Suprapubic skin (tissue), 4 donors: ENCODE measurements around the gene NTRK1. TPM values are rescaled to one million over a fixed set of nuclear protein-coding genes. Genes with fewer than 3 reads are reported as not detected.

Experiments used
- DNase-seq, 2 donors: peaks; one replicate each; pipeline ENCODE4 v3.0.0-alpha.2; 2019; ENCODE audit warnings: low spot score in 2 of 2
- H3K27ac ChIP-seq: fragments of 200-600 bp; sonication (generic); one replicate; pipeline ENCODE4 v1.5.1; 2019
- H3K27me3 ChIP-seq: fragments of 200-600 bp; sonication (generic); one replicate; pipeline ENCODE4 v1.5.1; 2019
- H3K36me3 ChIP-seq: fragments of 200-600 bp; sonication (generic); one replicate; pipeline ENCODE4 v1.5.1; 2019
- H3K4me1 ChIP-seq: fragments of 200-600 bp; sonication (generic); one replicate; pipeline ENCODE4 v1.5.1; 2019
- H3K4me3 ChIP-seq: fragments of 200-600 bp; sonication (generic); one replicate; pipeline ENCODE4 v1.5.1; 2019; ENCODE audit warnings: mild to moderate bottlenecking
- H3K9me3 ChIP-seq: fragments of 200-600 bp; sonication (generic); one replicate; pipeline ENCODE4 v1.5.1; 2019
- EP300 ChIP-seq: sonication (generic); formaldehyde crosslinking; IDR thresholded peaks from one replicate; pipeline ENCODE4 v1.6.1; 2017; ENCODE audit warnings: antibody characterized with exemption
- POLR2A ChIP-seq, 2 donors: fragments of 450-650 bp; IDR thresholded peaks; one replicate each; pipeline ENCODE4 v1.6.1; 2017; ENCODE audit warnings: antibody characterized with exemption in 2 of 2, mild to moderate bottlenecking in 2 of 2, moderate library complexity in 2 of 2
- POLR2AphosphoS5 ChIP-seq, 3 donors: sonication (generic); formaldehyde crosslinking; IDR thresholded peaks; one replicate each; pipeline ENCODE4 v1.6.1; 2017; ENCODE audit warnings: antibody characterized with exemption in 3 of 3
- WGBS: methylation state at CpG from one replicate; pipeline ENCODE4 v1.1.5; 2018; 5-methylcytosine and 5-hydroxymethylcytosine counted together
- total RNA-seq, 4 donors: library from RNA; depleted of rRNA; stranded (reverse); fragments of >200 nt; gene quantifications; one replicate each; pipeline ENCODE4 v1.1.0, GENCODE V29; 2016
- TF ChIP-seq, protein P1 (sequence below), 2 donors: fragments of 200-600 bp in 1 of 2; fragments of 450-650 bp in 1 of 2; sonication (generic) in 1 of 2; IDR thresholded peaks; one replicate each; pipeline ENCODE4 v1.5.1; 2016 to 2019; ENCODE audit warnings: antibody characterized with exemption in 2 of 2, mild to moderate bottlenecking in 1 of 2, moderate library complexity in 1 of 2

The NTRK1 gene
- total RNA-seq, 4 donors from 2014 or later = 0.32 TPM; not detected in 3

DNA sequence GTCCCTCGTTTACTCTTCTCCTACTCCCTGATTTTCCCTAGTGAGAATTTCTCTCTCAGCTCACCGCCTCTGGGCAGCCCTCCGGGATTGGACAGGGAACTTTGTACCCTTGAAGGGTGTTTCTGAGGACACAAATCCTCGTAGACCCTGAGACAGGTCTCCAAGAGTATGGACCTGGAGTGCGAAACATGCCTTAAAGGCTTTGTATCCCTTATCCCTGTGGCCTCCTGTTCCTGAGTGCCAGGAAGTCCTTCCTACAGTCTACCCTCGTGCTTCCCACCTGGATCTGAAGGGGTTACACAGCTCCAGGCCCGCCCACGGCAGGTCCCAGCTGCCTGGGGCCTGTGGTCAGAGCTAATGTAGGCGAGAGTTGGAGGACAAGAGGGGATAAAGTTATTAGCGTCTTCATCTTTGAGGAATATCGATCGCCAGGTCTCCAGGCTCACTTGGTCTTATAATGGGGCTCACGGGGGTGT, 25.3 kb downstream of the NTRK1 start:
- DNase-seq = no peak
- 76% methylated on average over 13 of the region's 13 CpGs for WGBS
- TF ChIP-seq EP300 (no peak), POLR2AphosphoS5 (IDR thresholded peaks at IDR 0.05) (no peak), POLR2A (IDR thresholded peaks at IDR 0.05) (no peak)
- TF ChIP-seq, protein P1, sequence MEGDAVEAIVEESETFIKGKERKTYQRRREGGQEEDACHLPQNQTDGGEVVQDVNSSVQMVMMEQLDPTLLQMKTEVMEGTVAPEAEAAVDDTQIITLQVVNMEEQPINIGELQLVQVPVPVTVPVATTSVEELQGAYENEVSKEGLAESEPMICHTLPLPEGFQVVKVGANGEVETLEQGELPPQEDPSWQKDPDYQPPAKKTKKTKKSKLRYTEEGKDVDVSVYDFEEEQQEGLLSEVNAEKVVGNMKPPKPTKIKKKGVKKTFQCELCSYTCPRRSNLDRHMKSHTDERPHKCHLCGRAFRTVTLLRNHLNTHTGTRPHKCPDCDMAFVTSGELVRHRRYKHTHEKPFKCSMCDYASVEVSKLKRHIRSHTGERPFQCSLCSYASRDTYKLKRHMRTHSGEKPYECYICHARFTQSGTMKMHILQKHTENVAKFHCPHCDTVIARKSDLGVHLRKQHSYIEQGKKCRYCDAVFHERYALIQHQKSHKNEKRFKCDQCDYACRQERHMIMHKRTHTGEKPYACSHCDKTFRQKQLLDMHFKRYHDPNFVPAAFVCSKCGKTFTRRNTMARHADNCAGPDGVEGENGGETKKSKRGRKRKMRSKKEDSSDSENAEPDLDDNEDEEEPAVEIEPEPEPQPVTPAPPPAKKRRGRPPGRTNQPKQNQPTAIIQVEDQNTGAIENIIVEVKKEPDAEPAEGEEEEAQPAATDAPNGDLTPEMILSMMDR (IDR thresholded peaks at IDR 0.05) = no peak
- Histone ChIP-seq H3K4me1 (no peaks in the 10 kb centered on the region), H3K27ac (no peak overlapping the region), H3K9me3 (no peaks in the 10 kb centered on the region), H3K36me3 (no peaks in the 10 kb centered on the region), H3K4me3 (no peak overlapping the region), H3K27me3 (peaks cover 54% of the 10 kb centered on the region)

DNA sequence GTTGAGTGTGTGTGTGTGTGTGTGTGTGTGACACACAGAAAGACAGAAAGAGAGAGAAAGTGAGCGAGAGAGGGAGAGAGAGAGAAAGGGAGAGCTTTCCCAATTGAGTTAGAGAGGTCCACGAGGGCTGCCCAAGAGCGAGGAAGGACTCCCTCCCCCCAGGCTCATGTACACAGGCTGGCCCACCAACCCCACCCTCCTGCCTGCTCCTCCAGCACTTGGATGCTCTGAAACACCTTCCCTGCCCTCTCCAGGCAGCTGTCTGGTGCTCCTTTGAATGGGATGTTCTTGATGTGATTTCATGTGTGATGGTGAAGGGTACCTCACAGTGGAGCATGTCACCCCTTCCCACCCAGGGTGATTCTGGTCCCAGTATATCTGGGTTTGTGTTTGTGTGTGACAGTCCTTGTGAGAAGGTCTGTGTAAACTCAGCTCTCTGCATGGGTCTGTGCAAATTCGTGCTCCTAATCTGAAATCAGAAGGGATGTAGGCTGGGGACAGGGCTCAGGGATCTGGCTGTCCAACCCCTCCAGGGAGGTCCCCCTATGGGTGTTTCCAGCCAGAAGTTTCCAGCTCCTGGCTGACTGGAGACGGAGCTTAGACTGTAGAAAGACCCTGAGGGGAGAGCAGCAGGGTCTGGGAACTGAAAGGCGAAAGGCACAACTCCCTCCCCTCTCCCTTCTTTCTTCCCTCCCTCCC, 26.1 kb downstream of the NTRK1 start:
- no peaks in the 10 kb centered on the region for H3K4me1 ChIP-seq
- H3K36me3 ChIP-seq = no peaks in the 10 kb centered on the region
- TF ChIP-seq, protein P1 (IDR thresholded peaks at IDR 0.05) = no peak
- no peak for TF ChIP-seq POLR2A (IDR thresholded peaks at IDR 0.05)
- TF ChIP-seq POLR2AphosphoS5 (IDR thresholded peaks at IDR 0.05) = no peak
- no peak for TF ChIP-seq EP300
- H3K27ac ChIP-seq = no peak overlapping the region
- WGBS = 39% methylated on average over 6 of the region's 6 CpGs
- H3K9me3 ChIP-seq = no peaks in the 10 kb centered on the region
- H3K4me3 ChIP-seq = no peak overlapping the region
- no peak for DNase-seq
- peaks cover 47% of the 10 kb centered on the region for H3K27me3 ChIP-seq

DNA sequence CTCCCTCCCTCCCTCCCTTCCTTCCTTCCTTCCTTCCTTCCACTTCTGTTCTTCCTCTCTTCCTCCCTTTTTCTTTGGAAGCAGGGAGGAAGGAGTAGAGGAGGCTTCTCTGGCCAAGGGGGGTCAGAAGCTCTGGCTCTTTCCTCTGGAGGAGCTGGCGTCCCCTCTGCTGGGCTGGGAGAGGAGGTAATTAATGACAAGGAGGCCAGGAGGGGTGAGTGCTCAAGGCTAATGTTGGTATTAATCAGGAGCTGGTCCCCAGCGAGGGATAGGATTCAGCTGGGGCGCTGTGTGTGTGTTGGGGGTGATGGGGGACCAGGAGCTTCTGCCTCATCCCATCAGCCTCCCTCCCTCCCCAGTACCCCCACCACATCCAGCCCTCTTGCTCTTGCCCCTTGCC, 26.7 kb downstream of the NTRK1 start:
- H3K27ac ChIP-seq = no peak overlapping the region
- no peak for DNase-seq
- H3K4me1 ChIP-seq = peaks cover 4% of the 10 kb centered on the region
- H3K36me3 ChIP-seq = no peaks in the 10 kb centered on the region
- H3K27me3 ChIP-seq = peaks cover 45% of the 10 kb centered on the region
- H3K9me3 ChIP-seq = no peaks in the 10 kb centered on the region
- H3K4me3 ChIP-seq = no peak overlapping the region
- WGBS = 44% methylated on average over 3 of the region's 3 CpGs
- TF ChIP-seq POLR2AphosphoS5 (IDR thresholded peaks at IDR 0.05) (no peak), EP300 (no peak), POLR2A (IDR thresholded peaks at IDR 0.05) (no peak)
- TF ChIP-seq, protein P1 (IDR thresholded peaks at IDR 0.05) = no peak

DNA sequence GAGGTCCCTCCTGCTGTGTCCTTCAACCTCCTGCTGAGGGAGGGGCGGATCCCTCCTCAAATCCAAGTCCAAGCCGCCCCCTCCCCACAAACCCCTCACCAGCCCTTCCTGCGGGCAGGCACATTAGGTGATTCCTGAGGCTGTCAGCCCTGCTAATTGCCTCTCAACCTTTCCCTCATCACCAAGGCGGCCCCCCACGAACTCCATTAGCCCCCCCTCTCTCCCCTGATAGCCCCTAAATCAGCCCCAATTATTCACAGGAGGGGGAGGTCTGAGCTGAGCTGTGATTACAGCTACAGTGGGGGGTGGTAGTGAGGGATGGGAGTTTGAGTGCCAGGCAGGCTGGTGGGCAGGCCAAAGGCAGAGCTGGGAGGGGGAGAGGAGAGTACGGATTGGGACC, 27.1 kb downstream of the NTRK1 start:
- TF ChIP-seq, protein P1 (IDR thresholded peaks at IDR 0.05) = no peak
- no peak for TF ChIP-seq POLR2A (IDR thresholded peaks at IDR 0.05)
- TF ChIP-seq POLR2AphosphoS5 (IDR thresholded peaks at IDR 0.05) = no peak
- TF ChIP-seq EP300 = no peak
- H3K4me3 ChIP-seq = no peak overlapping the region
- H3K4me1 ChIP-seq = peaks cover 8% of the 10 kb centered on the region
- no peak for DNase-seq
- H3K27me3 ChIP-seq = peaks cover 40% of the 10 kb centered on the region
- no peak overlapping the region for H3K27ac ChIP-seq
- H3K9me3 ChIP-seq = no peaks in the 10 kb centered on the region
- WGBS = 45% methylated on average over 6 of the region's 6 CpGs
- H3K36me3 ChIP-seq = no peaks in the 10 kb centered on the region

DNA sequence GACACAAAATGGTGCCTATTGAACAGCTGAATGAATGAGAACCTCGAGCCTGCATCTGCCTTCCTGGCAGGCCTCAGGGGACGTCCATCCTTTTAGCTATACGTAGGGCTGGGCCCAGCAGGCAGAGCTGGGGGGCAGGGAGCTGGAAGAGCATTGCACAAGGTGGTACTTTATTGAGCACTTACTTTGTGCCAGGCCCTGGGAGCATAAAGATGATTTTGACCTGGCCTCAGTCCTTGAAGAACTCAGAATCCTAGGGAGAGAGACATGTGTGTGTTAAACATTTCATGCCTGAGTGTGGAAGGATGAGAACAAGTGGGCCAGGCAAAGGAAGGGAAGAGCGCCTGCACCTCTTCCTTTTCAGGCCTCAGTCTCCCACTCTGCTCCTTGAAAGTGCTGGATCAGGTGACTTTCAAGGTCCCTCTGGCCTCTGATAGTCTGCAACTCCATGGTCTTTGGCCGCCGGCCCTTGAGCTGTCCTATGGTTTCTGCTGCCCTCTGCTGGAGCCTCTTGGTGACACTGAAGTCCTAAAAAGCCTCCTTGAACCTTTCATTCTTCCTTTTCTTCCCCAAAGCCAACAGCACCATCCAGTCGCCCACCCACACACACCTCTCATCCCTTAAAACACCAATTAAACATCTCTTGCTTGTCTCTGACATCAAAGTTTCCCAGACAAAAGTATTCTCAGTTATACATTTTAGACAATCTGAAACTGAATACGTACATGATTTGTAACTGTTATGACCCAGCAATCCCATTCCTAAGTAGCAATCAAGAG, 29.3 kb downstream of the NTRK1 start:
- Histone ChIP-seq H3K36me3 (no peaks in the 10 kb centered on the region), H3K4me3 (no peak overlapping the region), H3K27ac (no peak overlapping the region), H3K4me1 (peaks cover 17% of the 10 kb centered on the region), H3K9me3 (no peaks in the 10 kb centered on the region), H3K27me3 (peaks cover 40% of the 10 kb centered on the region)
- peak; percentile 82 to 90 for DNase-seq
- WGBS = 41% methylated on average over 8 of the region's 8 CpGs
- no peak for TF ChIP-seq EP300
- no peak for TF ChIP-seq POLR2A (IDR thresholded peaks at IDR 0.05)
- TF ChIP-seq, protein P1 (IDR thresholded peaks at IDR 0.05) = peak; percentile 52 to 69
- no peak for TF ChIP-seq POLR2AphosphoS5 (IDR thresholded peaks at IDR 0.05)
